T-cell (primary cell): ENCODE measurements around the gene NOL12. TPM values are rescaled to one million over a fixed set of nuclear protein-coding genes. Genes with fewer than 3 reads are reported as not detected.
"Not testable (repeated sequence)": the region's sequence is repeated elsewhere in the genome, so short reads cannot be mapped to it uniquely, and the experiment has no call there.

ENCODE experiments used
- ATAC-seq, 4 experiments: fragments of 200-7000 bp in 3 of 4; fragments of 150-1000 bp in 1 of 4; cut with Tn5 transposase; replicated peaks in 1 of 4; 1 replicate in 3 of 4; 2 replicates in 1 of 4; pipeline ENCODE4 v1.10.0; 2021; ENCODE audit warnings: moderate library complexity in 3 of 4, mild to moderate bottlenecking in 2 of 4, moderate number of reproducible peaks in 1 of 4
- CTCF ChIA-PET, 2 donors: fragments of 300-600 bp; sonication (Branson Sonifier 250); formaldehyde crosslinking; loops; one replicate each; lab custom pipeline; 2022; ENCODE audit warnings: antibody characterized with exemption in 2 of 2; lab: Charles Lee
- POLR2A ChIA-PET, 2 donors: fragments of 300-600 bp; sonication (Branson Sonifier 250); formaldehyde crosslinking; loops; one replicate each; lab custom pipeline; 2022; ENCODE audit warnings: antibody characterized with exemption in 2 of 2; lab: Charles Lee
- DNase-seq, 35 experiments: peaks; one replicate each; pipeline versions ENCODE4 v3.0.0 to v3.0.0-alpha.2; 2013 to 2023
- H3K27ac ChIP-seq: one replicate; pipeline ENCODE4 v1.5.1; 2013; ENCODE audit warnings: low read length
- H3K27me3 ChIP-seq, 2 experiments: replicated peaks in 1 of 2; 1 replicate in 1 of 2; 2 replicates in 1 of 2; pipeline versions ENCODE4 v1.6.1 to v1.7.0; 2013; ENCODE audit warnings: low read length in 1 of 2, mixed read lengths in 1 of 2; ENCODE audit not compliant: control insufficient read depth in 2 of 2, insufficient read depth in 2 of 2; ENCODE audit errors: extremely low read depth in 1 of 2
- H3K36me3 ChIP-seq, 2 donors: 1 replicate in 1 of 2; 2 replicates in 1 of 2; pipeline versions ENCODE4 v1.6.1 to v1.7.0; 2013; ENCODE audit warnings: low read length in 1 of 2; ENCODE audit not compliant: control insufficient read depth in 2 of 2, insufficient read depth in 1 of 2; ENCODE audit errors: extremely low read depth in 1 of 2
- H3K4me1 ChIP-seq, 2 experiments: 1 replicate in 1 of 2; 2 replicates in 1 of 2; pipeline versions ENCODE4 v1.6.1 to v1.7.0; 2013; ENCODE audit warnings: low read length in 2 of 2, mixed read lengths in 1 of 2; ENCODE audit not compliant: insufficient read depth in 2 of 2, control insufficient read depth in 1 of 2; ENCODE audit errors: extremely low read depth in 1 of 2
- H3K4me3 ChIP-seq, 2 donors: 1 replicate in 1 of 2; 2 replicates in 1 of 2; pipeline versions ENCODE4 v1.5.1 to v1.7.0; 2013; ENCODE audit warnings: mild to moderate bottlenecking in 2 of 2, low read length in 1 of 2, moderate library complexity in 1 of 2; ENCODE audit not compliant: control insufficient read depth in 1 of 2; ENCODE audit errors: extremely low read depth in 1 of 2
- H3K9me3 ChIP-seq: 2 replicates; pipeline ENCODE4 v1.7.0; 2013
- H3K27ac Mint-ChIP-seq, 2 donors: one replicate each; pipeline ENCODE4 v1.8.0; 2020 to 2021; ENCODE audit warnings: mild to moderate bottlenecking in 2 of 2, mixed read lengths in 2 of 2
- H3K27me3 Mint-ChIP-seq, 2 donors: one replicate each; pipeline ENCODE4 v1.8.0; 2021 to 2022; ENCODE audit warnings: mixed read lengths in 2 of 2
- H3K36me3 Mint-ChIP-seq: one replicate; pipeline ENCODE4 v1.8.0; 2021; ENCODE audit warnings: mixed read lengths
- H3K4me1 Mint-ChIP-seq, 3 donors: one replicate each; pipeline ENCODE4 v1.8.0; 2020 to 2022; ENCODE audit warnings: mixed read lengths in 3 of 3, mild to moderate bottlenecking in 1 of 3
- H3K4me3 Mint-ChIP-seq, 3 donors: one replicate each; pipeline ENCODE4 v1.8.0; 2020 to 2022; ENCODE audit warnings: mild to moderate bottlenecking in 3 of 3, mixed read lengths in 3 of 3, moderate library complexity in 3 of 3
- H3K9me3 Mint-ChIP-seq, 3 donors: one replicate each; pipeline ENCODE4 v1.8.0; 2020 to 2022; ENCODE audit warnings: mixed read lengths in 3 of 3
- WGBS: methylation state at CpG from one replicate; pipeline ENCODE4 v1.1.5; 2013; ENCODE audit warnings: missing lambda C conversion rate; ENCODE audit not compliant: insufficient coverage; 5-methylcytosine and 5-hydroxymethylcytosine counted together
- total RNA-seq, 35 experiments: library from RNA in 6 of 35; stranded (reverse) in 6 of 35; fragments of 120-200 nt in 1 of 35; gene quantifications; one replicate each; pipeline versions ENCODE4 v1.2.1 to v1.2.4 and lab custom pipeline; 2013 to 2026

NOL12 gene
- total RNA-seq, 5 donors from 2014 or later (not counting 1 experiment from before 2014, with no cell fraction given), result 29.2 to 52.4 (median 47.5) TPM

DNA sequence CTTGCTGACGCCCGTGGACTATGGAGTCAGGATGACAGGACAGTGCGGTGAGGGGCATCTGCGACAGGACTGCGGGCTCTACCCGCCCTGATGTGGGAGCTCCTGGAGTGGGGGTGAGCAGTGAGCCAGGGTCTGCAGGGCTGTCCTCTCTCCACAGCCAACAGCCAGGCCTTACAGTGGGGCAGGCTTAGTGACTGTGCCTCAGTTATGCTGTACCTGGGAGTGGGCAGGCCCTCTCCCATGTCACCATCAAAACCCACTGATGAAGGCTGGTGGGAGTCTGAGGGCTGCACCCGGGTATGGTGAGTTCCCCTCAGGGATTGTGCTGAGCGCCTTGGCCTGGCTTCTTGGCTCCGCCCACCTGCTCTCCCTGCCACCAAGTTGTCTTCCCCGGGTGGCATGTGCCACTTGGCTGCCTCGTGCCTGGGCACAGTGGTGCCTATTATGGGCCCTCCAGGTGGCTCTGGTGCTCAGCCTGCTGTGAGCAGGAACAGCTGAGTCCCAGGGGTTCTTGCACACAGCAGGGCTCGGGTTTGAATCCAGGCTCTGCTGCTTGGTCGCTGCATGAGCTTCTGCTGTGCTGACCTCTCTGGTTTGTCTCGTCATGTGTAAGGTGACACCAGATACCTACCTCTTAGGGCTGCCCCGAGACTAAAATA is 6.6 kb downstream of the NOL12 start:
- Histone ChIP-seq H3K9me3 (no peaks in the 10 kb centered on the region), H3K4me1 (peaks cover 13 to 32% of the 10 kb centered on the region in 2 experiments), H3K36me3 (peaks cover 15 to 54% of the 10 kb centered on the region in 2 donors), H3K4me3 (no peak overlapping the region), H3K27ac (no peak overlapping the region), H3K27me3 (peaks cover 0 to 5% of the 10 kb centered on the region in 2 experiments)
- POLR2A ChIA-PET, result interaction anchor here in 1 of 2 donors (0.6 kb wide), 1 partner anchor 97 kb away, joined by 4 read pairs; no protein-coding TSS in a partner anchor
- H3K27ac Mint-ChIP-seq, result no peak overlapping the region
- no peaks in the 10 kb centered on the region for H3K9me3 Mint-ChIP-seq
- no peak for DNase-seq
- WGBS, result 95% methylated on average over 8 of the region's 15 CpGs
- H3K27me3 Mint-ChIP-seq, result no peaks in the 10 kb centered on the region
- ATAC-seq, result no peak
- peaks cover 38% of the 10 kb centered on the region for H3K36me3 Mint-ChIP-seq
- peaks cover 23 to 27% (median 24%) of the 10 kb centered on the region in 3 donors for H3K4me1 Mint-ChIP-seq
- no peak overlapping the region for H3K4me3 Mint-ChIP-seq
- CTCF ChIA-PET, result no interaction called here

GRCh38 chr22:37694131-37694530 is 8.0 kb downstream of the NOL12 start:
- H3K9me3 Mint-ChIP-seq, H3K4me3 ChIP-seq, H3K27ac Mint-ChIP-seq, H3K27me3 ChIP-seq, H3K27ac ChIP-seq, H3K4me3 Mint-ChIP-seq, ATAC-seq, DNase-seq, H3K9me3 ChIP-seq, POLR2A ChIA-PET, H3K27me3 Mint-ChIP-seq: not testable (repeated sequence)
- Histone ChIP-seq H3K36me3 (peaks cover 15 to 42% of the 10 kb centered on the region in 2 donors), H3K4me1 (peaks cover 13 to 20% of the 10 kb centered on the region in 2 experiments)
- H3K36me3 Mint-ChIP-seq, result peaks cover 28% of the 10 kb centered on the region
- 94% methylated on average over 3 of the region's 7 CpGs for WGBS
- CTCF ChIA-PET, result interaction anchor here (0.6 to 0.7 kb wide), 4 partner anchors 9 to 999 kb away, joined by 3 to 9 read pairs (median 6); no protein-coding TSS in a partner anchor
- H3K4me1 Mint-ChIP-seq, result peaks cover 14 to 19% (median 18%) of the 10 kb centered on the region in 3 donors

DNA sequence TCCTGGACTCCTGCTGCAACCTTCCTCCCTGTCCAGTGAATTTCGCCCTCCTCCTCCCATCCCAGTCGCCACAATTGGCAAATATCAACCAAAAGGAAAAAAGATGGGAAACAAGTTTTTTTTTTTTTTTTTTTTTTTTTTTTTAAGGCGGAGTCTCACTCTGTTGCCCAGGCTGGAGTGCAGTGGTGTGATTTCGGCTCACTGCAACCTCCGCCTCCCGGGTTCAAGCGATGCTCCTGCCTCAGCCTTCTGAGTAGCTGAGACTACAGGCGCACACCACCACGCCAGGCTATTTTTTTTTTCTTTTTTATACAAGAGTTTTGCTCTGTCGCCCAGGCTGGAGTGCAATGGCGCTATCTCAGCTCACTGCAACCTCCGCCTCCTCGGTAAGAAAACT is 10.1 kb downstream of the NOL12 start:
- Mint-ChIP-seq H3K27ac (peak overlapping the region; percentile 5 to 66), H3K4me3 (peak overlapping the region in 2 of 3 donors; percentile 17 to 64)
- ATAC-seq, result peak in 2 of 4 experiments; percentile 7 to 11

GRCh38 chr22:37696657-37697537 is 10.8 kb downstream of the NOL12 start, which contains the start of gene TRIOBP:
TRIOBP (plus strand) TSS chr22:37697048; CDS start chr22:37701366, 4,318 bp downstream.
- ChIA-PET CTCF (interaction anchor here (0.7 to 2.5 kb wide), 3 partner anchors 54 to 166 kb away, joined by 3 to 7 read pairs (median 7); no protein-coding TSS in a partner anchor), POLR2A (no interaction called here)
- Histone ChIP-seq H3K36me3 (peaks cover 0 to 20% of the 10 kb centered on the region in 2 donors), H3K27ac (no peak within 1 kb of the TSS), H3K9me3 (no peaks in the 10 kb centered on the region), H3K4me3 (peak within 1 kb of the TSS in 1 of 2 donors; percentile 7), H3K4me1 (peaks cover 13 to 20% of the 10 kb centered on the region in 2 experiments), H3K27me3 (peaks cover 0 to 5% of the 10 kb centered on the region in 2 experiments)
- no peaks in the 10 kb centered on the region for H3K27me3 Mint-ChIP-seq
- 37% methylated on average over 24 of the region's 39 CpGs for WGBS
- H3K4me1 Mint-ChIP-seq, result peaks cover 14 to 19% (median 16%) of the 10 kb centered on the region in 3 donors
- no peaks in the 10 kb centered on the region for H3K9me3 Mint-ChIP-seq
- peak; percentile 96 to 98 (median 98) for ATAC-seq
- H3K36me3 Mint-ChIP-seq, result peaks cover 19% of the 10 kb centered on the region
- H3K27ac Mint-ChIP-seq, result peak within 1 kb of the TSS; percentile 46 to 66
- DNase-seq, result peak; percentile 44 to 95 (median 86)
- H3K4me3 Mint-ChIP-seq, result peak within 1 kb of the TSS in 2 of 3 donors; percentile 17 to 64

More for the DNA sequence above, 10.1 kb downstream of the NOL12 start:
- WGBS, result 25% methylated on average over 4 of the region's 13 CpGs
- CTCF ChIA-PET, result interaction anchor here in 1 of 2 donors (1.1 to 2.5 kb wide), 3 partner anchors 53 to 167 kb away, joined by 3 to 7 read pairs (median 7); no protein-coding TSS in a partner anchor
- H3K27ac ChIP-seq, DNase-seq, H3K9me3 Mint-ChIP-seq, POLR2A ChIA-PET, H3K27me3 ChIP-seq, H3K27me3 Mint-ChIP-seq, H3K9me3 ChIP-seq: not testable (repeated sequence)
- peaks cover 2 to 27% of the 10 kb centered on the region in 2 donors for H3K36me3 ChIP-seq
- H3K4me3 ChIP-seq, result peak overlapping the region in 1 of 2 donors; percentile 7
- peaks cover 13 to 20% of the 10 kb centered on the region in 2 experiments for H3K4me1 ChIP-seq
- Mint-ChIP-seq H3K4me1 (peaks cover 14 to 19% (median 16%) of the 10 kb centered on the region in 3 donors), H3K36me3 (peaks cover 19% of the 10 kb centered on the region)

DNA sequence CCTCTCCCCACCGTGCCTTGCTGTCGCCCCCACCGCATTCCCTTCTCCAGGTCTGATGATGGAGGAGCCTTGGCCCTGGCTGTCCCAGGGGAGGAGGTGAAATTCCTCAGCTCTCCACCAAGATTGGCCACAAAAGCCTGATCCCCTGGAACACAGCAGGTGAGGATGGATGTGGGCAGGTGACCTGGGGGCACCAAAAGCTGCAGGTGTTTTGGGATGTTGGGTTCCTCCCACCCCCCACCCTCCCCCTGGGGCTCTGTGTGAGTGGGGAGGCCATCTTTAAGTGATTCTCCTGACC is 11.3 kb downstream of the NOL12 start:
- Histone ChIP-seq H3K36me3 (peaks cover 0 to 14% of the 10 kb centered on the region in 2 donors), H3K27ac (no peak overlapping the region), H3K4me1 (peaks cover 13 to 20% of the 10 kb centered on the region in 2 experiments), H3K4me3 (no peak overlapping the region), H3K27me3 (peaks cover 0 to 5% of the 10 kb centered on the region in 2 experiments), H3K9me3 (no peaks in the 10 kb centered on the region)
- no peaks in the 10 kb centered on the region for H3K27me3 Mint-ChIP-seq
- ATAC-seq (no peak), DNase-seq (no peak)
- ChIA-PET CTCF (interaction anchor here (0.7 to 2.5 kb wide), 3 partner anchors 54 to 204 kb away, joined by 3 to 7 read pairs (median 5); no protein-coding TSS in a partner anchor), POLR2A (no interaction called here)
- peaks cover 16% of the 10 kb centered on the region for H3K36me3 Mint-ChIP-seq
- no peaks in the 10 kb centered on the region for H3K9me3 Mint-ChIP-seq
- H3K27ac Mint-ChIP-seq, result no peak overlapping the region
- WGBS, result 43% methylated on average over 1 of the region's 3 CpGs
- peaks cover 14 to 19% (median 16%) of the 10 kb centered on the region in 3 donors for H3K4me1 Mint-ChIP-seq
- H3K4me3 Mint-ChIP-seq, result no peak overlapping the region
